HK-2 (cell line): ENCODE results near the gene SEC61B.

Experiments used
- DNase-seq: peaks from one replicate; pipeline ENCODE4 v3.0.0-alpha.2; 2018; ENCODE audit not compliant: unreplicated experiment

Gene SEC61B

DNA sequence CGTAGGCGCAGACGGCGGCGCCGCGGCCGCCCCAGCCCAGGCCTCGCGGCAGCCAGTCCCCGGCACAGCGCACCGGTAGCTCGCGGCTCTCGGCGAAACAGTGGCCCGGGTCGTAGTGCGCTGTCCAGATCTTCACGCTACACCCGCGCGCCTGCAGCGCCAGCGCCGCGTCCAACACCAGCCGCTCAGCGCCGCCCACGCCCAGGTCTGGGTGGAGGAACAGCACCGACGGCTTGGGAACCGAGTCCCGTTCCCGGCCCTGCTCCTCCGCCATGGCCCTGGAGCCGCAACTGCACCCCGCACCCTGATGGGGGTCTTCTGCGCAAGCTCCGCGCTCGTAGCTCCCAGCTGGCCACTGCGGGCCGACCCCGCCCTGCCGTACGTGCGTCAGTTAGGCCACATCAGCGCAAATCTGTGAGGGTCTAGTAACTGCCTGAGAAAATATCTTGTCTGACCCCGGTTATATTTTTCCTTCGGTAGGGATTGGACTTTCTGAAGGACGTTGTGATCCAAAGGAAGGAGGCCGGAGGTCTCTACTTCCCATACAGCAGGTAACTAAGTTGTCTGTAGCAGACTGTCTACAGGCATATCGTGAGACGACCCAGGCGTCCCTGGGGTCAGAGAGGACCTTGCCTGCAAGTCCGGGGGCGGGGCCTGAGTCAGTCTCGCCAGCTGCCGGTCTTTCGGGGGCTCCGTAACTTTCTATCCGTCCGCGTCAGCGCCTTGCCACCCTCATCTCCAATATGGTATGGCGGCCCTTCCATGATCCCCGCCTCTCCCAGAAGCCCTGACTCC lies at the start of gene SEC61B, which contains the start of gene ALG2:
Gene SEC61B, plus strand, starts transcription at position 662 of the 795 bp plus-strand sequence. Its CDS starts 82 bp downstream, at position 744.
Gene ALG2, minus strand, starts transcription at position 322 of the 795 bp plus-strand sequence. Its CDS starts 48 bp downstream, at position 274.
- DNase-seq, result peak; percentile 91

DNA sequence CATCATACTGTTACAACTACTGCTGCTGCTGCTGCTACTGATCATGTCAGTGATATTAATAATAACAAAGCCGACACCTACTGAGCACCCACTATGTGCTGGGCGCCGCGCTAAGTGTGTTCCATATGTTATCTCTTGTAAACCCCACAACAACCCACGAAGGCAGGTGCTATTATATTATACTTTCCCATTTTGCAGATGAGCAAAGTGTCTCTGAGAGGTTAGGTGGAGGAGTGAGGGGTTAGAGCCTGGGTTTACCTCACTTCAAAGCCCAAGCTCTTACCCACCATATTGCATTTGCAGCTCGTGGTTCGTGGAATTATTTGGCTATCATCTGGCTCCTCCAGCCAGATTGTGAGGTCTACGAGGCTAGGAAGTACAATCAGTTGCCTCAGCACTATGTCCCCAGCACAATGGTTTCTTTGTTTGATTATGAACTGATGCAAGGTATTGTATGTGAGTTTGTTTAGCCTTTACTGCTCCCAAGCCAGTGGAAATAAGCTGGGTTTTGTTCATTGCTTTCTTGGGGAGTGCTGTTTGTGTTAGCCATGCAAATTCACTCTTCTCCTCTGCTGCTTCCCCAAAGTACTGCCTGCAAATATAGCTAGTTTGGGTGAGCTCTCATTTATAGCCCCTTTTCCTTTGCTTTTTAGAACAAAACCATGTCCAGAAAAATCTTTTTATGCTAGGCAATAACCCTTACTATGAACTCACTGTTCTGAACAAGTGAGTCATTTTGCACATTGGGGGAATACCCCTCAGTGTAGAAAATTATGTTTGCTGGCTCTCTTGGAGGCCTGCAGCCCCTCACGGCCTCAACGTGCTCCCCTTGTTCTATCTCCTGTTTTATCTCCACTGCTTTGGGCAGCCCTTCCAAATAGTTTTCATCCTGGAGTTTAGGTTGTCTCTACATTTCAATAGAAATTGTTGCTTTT lies 48.2 kb upstream of the SEC61B start:
- no peak for DNase-seq

DNA sequence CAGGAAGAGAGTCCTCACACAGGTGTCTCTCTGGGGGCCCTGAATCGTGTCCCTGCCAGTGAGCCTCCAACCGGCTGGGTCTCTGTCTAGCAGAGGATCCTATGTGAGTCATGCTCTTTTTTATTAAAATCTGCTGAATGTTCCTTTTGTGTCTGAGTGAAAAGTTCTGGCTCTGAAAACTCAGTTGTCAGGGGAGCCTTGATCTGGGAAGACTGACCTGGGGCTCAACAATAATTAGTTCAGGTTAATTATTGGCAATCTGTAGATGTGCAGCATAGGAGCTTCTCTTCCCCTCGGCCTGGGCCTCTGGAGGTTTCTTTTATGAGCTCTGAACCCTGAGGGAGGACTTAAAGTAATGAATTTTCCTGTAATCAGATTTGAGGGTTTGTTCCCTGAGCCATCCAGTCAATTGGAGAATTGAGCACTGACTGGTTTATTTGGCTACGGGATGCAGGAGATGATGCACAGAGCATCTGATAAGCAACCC lies 45.5 kb upstream of the SEC61B start:
- no peak for DNase-seq

DNA sequence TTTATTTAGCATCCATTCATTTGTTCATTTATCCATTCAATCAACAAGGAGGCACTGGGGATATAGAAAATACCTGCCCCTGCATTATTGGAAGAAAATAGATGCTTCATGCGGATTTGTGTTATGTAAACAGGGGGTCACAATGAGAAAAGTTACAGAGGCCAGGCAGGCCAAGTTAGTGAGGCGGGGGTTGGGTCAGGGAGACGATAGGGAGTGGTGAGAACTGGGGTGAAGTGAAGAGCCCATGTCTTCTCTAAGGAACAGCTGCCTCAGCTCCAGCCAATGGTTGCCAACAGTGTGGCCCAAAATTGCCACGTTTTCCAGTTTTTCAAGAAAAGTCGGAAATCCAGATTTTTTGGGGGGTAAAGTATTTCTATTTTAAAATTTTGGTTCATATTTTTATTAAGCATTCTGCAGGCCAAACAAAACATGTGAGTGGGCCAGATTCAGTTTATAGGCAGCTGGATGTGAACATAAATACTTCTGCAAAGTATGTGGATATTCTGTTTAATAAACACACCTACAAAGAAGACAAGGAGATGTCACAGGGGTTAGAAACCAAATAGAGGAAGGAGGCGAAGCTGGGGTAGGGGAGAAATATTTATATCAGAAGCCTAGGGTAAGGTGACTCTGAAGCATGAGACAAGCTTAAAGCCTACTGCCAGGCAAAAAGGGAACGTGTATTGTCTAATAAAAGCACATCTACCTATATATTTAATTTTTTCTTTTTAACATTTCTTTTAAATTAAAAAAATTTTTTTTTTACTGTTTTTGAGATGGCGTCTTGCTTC lies 44.3 kb upstream of the SEC61B start:
- DNase-seq, result no peak

DNA sequence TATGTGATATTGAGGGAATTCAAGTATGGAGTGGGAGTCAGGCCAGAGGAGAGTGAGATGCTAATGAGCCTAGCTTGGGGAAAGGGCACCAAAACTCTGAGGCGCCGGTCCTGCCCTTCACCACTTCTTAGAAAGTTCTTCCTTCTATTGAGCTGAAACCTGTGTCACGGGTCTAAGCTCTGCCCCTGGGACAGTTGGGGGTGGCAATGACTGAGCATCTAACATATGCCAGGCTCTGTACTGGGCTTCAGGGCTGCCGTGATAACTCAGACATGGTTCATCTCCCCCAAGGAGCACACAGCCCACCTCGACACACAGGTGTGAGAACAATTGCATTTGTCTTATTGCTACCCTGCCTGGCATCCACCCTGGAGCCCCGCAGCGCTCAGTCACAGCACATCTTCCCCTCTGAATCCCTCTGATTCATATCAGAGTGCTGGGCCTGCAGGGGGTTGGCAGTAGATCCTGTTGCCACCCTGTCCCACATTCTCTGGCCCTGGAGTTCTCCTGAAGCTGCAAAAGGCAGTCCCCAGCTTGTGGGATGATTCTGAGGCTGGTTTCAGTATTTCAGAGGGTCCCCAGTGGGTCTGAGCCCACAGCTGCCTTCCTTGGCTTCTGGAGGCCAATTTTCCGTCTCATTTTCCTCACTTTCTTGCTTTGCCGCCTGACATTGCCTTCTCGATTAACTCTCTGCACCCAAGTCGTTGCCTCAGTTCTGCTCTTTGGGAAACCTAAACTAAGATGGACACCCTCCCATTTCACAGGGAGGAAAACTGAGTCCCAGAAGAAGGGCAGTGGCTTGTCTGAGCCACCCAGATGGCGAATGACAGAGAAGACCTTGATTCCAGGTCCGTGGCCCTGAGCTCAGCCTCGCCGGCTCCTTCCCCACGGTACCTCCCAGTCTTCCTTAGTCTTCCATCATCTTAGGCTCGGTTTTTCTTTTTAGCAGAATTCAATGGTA lies 42.9 kb upstream of the SEC61B start:
- DNase-seq, result no peak

DNA sequence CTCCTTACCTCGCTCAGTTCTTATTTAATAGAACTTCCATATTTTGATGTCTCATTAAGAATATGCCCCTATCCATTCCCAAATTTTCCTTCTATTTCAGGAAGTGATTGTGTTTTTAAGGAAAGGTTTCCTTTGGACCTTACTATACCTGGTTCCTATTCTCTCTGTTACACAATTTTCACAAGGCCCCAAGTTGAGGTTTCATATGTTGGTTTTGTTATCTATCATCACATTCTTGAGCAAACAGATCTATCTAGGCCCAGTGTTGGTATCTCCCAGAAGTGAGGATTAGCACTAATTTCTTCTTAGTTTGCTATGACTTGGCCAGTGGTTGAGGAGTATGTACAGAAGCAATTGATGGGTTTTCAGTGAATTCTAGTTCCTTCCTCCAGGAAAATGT lies 41.9 kb upstream of the SEC61B start:
- no peak for DNase-seq

DNA sequence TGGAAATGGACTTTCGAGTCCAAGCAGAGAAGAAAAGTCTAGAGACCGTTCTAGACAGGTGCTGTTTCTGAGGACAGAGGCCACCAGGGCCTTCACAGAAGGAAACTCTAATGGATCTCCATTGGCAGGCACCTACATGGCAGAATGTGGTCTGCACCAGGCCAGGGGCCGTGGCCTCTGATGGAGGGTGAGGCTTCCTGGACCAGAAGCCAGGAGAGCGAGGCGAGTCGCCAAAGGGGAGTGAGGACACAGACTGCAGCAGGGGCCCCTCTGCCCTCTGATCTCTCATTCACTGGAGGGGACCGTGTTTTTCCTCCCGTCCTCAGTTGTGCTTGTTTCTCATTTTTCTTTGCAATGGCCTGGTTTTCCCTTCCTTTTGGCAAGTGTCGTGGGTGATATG lies 41.4 kb upstream of the SEC61B start:
- no peak for DNase-seq

DNA sequence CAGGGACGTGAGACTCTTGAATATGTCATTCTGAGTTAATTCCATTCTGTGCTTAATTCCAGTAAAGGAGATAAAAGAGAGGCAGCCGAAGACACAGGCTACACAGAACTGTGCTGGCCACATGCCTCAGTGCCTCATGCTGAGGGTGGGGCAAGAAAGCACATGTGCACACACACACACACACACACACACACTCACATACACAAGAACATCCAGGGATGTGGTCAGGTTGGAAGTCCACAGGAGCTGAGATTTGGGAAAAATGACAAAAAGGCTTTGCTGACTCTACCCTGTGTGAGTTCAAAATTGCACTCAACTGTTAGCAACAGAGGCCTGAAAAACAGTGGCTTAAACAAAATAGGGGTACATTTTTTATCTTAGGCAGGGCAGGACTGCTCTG lies 40.9 kb upstream of the SEC61B start:
- no peak for DNase-seq

DNA sequence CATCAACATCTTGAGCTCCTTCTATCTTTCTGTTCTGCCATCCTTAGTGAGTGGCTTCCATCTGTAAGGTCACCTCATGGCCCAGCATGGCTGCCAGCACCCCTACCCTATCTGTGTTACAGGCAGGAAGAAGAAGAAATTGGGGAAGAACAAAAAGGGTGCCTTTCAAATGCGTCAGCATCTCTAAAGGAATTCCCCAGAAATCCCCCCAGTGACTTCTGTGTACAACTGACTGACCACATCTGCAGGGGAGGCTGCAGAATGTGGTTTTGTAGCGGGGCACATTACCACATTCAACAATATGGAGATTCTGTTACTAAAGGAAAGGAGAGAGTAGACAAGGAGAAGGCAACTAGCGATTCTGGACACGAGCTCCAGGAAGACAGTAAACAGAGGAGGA lies 40.5 kb upstream of the SEC61B start:
- DNase-seq, result peak; percentile 11

DNA sequence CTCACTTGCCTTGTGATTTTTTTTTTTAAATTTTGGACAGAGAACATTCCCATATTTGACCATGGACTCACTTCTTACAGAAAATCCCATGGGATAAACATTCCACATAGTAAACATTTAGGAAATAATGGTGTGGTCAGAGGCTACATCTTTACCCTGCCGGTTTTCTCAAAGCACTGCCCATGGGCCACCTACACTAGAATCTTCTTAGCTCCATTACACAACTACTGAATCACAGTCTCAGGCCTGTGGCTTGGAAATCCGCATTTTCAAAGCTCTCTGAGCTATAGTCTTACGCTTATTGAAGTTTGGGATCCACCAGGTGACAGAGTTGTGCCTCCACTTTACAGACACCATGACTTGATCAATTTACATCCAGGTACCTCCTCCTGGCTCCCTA lies 39.7 kb upstream of the SEC61B start:
- DNase-seq, result no peak

DNA sequence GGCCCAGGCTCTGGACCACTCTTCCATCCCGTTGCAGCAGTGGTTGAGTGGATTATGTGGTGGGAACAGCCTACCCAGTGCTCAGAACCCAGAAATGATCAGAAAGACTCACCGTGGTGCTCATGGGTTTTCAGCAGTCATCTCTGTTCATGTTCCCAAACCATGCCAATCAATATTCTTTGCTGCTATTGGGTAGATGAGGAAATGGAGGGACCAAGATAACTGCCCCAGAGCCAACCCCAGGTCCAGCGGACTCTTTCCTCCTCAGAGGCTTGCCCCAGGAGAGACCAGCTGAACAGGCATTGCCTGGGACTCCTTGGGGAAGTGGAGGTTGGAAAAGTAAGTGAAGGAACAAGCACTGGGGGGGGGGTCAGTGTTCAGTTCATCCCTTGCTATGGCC lies 38.5 kb upstream of the SEC61B start:
- DNase-seq, result no peak

DNA sequence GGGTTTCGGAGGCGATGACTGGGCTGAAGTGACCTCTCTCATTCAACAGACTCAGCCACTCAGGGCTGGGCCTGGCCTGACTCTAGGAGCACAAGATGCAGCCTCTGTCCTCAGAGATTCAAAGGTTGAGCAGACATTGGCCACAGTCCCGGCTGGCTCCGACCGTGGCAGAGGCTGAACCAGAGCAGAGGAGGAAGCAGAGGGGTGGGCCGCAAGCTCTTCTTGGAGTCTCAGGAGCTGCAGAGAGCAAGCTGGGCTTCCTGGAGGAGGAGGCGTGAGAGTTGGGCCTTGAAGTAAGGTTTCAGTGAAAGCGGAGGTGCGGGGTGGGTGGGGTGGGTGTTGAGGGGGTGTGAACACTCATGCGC lies 38.0 kb upstream of the SEC61B start:
- no peak for DNase-seq

DNA sequence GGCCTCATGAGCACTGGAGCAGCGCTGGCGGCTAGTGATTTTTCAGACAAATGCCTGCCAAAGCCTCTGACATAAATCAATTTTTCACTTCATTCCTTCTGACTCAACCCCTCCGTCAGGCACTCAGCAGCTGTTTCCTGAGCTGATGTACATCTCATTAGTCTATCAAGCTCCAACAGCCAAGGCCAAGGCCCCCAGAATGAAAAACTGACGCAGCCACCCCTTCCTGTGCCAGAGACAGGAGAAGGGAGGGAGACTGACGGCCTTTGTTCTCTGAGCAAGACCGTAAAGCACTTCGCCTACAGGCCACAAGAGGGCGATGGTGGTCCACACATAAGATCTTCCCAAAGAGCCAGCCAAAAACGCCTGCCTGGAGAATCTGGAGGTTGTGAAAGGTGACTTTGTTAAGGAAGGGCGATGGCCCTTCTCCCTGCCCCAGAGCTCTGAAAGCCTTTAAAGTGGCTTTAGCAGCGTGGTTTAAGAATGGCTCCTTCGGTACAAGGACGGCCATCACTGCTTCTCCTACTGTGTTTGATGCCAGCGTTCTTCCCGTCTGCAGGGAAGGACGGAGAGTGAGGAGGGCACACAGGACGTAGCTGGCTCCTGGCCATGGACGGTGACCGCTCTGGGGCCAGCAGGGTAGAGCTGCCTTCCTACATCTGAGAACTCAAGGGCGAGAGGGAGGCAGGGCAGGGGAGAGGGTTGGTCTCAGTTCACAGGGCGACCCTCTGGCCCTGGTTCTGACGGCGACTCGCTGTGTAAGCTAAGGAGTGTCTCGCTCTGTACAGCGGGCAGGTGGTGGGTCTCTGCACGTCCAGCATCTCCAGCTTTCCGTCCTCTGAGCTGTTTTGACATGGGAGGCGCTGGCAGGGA lies 37.4 kb upstream of the SEC61B start:
- peak; percentile 86 for DNase-seq

DNA sequence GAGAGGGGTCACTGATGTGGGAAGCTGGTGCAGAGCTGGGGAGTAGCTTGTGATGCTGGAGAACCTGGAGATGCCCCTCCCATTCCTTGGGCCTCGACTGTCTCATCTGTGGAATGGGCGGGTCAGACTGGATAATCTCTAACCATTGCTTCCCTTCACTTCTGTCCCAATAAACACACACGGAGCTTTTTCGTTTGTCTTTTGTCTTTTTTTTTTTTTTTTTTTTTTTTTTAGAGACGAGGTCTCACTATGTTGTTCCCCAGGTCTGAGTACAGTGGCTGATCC lies 36.8 kb upstream of the SEC61B start:
- no peak for DNase-seq

DNA sequence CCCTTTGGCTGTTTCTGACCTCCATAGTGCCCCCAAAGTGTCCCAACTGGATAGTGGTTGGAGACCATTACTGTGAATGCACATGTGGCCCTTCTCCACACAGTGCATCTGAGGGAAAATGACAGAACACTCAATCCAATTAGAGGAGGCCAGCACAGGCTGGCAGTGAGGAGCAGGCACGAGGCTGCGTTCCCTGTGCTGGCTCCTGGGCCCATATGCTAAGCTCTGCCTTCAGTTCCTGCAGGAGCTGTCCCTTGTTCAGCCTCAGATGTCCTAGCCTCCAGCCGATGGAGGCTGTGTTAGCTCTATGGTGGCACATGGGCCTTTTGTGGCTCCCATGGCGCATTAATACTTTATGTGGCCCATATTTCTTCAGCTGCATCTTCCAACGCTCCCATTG lies 36.1 kb upstream of the SEC61B start:
- DNase-seq, result no peak

DNA sequence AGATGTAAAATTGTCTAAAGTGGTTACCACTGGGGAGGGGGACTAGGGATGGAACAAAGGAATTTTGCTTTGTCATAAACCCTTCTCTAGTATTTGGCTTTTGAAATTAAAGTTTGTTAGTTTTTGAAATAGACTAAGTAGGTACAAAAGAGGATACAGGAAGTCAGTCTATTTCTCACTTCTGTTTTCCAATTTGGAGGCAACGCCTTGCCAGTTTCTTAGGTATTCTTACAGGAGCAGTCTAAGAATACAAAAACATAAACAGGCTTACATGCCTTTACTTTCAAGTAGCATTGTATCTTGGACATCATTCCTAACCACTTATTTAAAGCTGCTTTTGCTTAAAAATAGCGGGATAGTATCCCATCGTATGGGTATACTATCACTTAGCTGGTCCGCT lies 34.8 kb upstream of the SEC61B start:
- no peak for DNase-seq

DNA sequence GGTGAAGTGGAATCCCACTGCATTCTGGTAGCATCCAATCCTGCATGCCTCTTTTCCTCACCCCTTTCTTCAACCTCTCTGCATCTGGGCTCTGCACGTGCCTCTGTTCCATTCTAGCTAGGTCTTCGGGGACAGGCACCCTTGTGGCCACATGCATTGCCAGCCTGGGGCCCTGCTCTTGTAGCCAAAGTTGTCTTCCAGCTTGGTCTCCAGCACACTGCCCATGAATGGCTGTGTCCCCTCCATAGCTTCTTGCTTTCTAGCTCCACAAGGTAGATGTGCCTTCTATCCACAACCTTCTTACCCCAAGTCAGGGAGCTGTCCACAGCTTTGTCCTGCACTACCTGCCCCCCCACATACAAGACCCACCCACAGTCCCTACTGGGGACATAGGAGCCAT lies 32.9 kb upstream of the SEC61B start:
- DNase-seq, result no peak

DNA sequence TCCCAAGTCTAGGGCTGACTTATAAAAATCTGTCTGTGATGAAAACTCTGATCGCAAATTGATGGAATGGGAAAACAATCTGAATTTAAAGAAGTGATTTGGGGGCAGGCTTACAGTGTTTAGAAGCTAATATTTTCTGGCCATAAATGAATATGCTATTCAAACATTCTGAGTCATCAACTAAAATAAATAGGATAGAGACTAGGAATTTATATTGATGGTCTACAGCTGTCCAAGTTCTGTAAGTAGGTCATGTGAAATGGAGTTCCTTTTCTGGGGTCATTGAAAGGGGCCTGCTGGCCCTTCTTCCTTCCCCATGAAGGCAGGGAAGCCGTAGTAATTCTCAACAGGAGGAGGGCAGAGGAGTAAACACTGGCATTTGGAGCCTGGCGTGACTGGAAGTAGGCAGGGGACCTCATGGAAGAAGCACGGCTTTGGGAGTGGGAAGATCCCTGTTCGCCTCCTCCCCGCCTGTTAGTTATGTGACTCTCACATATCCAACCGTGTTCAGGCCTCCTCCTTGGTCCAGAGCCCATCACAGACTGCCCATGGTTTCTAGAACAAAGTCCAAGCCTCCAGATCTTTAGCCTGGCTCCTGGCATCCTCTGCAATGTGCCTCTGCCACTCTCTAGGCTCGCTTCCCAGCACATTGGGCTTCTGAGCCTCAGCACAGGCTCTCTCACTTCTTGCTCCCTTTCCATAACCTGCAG lies 32.0 kb upstream of the SEC61B start:
- DNase-seq, result no peak

DNA sequence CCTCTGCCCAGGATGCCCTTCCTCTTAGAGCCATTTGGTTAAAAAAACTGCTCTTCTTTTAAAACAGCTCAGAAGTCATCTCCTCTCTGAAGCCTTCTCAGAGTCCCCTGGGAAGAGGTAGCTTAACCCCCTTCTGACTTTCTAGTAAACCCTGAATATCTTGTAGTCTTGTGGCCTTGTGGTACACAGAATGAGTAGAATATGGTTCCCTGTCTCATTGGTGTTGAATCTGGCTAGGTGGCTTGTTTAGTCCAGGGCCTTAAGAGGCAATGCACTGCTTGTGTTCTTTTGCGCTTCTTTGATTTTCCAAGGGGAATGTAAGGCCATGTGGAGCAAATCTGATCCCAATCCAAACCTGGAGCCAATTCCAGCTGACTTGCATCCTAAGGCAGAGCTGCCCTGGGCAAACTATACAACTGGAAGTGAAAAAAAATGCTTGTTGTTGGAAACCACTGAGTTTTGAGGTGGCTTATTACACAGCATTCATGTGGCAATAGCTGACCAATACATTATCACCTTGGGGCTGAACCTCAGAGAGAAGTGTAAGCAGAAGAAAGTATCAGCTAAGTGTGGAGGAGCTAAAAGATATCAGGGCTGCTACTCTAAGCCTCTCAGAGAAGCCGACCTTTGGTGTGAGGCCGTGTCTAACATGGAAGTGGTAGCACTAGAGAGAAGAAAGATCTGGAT lies 31.3 kb upstream of the SEC61B start:
- DNase-seq, result no peak
